ENCODE data around the gene DGLUCY.
"Not testable (repeated sequence)": the region's sequence is repeated elsewhere in the genome, so short reads cannot be mapped to it uniquely, and the experiment has no call there.

The DGLUCY gene

DNA sequence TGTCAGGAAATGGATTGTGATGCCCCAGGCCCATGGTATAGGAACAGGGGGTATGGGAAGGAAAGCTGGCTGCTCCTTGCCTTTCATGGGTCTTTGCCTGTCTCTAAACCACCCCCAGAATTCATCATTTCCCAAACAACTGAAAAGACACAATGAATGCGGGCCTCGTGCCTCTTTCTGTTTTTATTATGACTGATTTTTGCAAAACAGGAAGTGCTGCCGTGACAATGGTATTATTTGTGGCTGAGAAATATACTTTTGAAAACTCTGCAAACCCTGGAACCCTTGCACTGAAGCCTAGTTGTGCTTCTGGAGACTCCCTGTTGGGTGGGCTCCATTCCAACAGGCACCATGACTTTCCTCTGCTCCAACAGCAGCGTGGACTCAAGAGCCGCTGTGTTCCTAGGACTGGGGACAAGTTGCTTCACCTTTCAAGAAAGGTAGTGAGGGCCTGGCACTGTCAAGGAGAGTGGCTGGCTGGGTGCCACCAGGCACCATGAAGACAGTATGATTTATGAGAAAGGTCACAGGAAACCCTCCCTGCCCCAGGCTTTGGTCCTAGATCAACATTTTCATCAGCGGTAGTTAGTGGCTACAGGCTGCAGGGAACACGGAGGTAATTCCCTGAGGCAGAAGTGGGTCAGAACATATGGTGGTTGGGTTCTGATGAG is 4.8 kb upstream of the DGLUCY start:
- no peak for DNase-seq

DNA sequence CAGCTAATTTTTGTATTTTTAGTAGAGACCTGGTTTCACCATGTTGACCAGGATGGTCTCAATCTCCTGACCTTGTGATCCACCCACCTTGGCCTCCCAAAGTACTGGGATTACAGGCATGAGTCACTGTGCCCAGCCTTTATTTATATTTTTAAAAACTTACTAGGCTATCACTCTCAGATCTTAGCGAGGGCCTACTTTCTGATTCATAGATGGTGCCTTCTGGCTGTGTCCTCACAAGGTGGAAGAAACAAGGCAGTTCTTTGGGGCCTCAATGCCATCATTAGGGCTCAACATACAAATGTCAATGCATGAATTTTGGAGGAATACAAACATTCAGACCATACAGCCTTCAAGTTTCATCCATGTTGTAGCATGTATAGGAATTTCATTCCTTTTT is 2.4 kb upstream of the DGLUCY start:
- DNase-seq, result no peak

DNA sequence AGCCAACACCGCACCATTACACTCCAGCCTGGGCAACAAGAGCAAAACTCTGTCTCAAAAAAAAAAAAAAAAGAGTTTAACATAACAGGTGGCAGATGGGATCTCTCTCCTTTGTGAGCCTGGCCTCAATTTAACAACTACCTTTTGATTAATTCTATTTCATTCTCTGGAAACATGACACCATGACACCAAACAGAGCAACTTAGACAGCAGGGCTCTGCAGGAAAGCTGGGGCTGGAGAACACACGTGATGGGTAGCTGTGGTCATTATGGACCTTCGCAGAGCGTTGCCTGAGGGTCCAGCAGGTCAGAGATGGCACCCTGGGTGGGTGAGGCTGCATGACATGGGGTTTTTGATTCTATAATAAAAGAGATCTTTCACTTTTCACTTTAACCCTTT is 1.7 kb upstream of the DGLUCY start:
- no peak for DNase-seq

DNA sequence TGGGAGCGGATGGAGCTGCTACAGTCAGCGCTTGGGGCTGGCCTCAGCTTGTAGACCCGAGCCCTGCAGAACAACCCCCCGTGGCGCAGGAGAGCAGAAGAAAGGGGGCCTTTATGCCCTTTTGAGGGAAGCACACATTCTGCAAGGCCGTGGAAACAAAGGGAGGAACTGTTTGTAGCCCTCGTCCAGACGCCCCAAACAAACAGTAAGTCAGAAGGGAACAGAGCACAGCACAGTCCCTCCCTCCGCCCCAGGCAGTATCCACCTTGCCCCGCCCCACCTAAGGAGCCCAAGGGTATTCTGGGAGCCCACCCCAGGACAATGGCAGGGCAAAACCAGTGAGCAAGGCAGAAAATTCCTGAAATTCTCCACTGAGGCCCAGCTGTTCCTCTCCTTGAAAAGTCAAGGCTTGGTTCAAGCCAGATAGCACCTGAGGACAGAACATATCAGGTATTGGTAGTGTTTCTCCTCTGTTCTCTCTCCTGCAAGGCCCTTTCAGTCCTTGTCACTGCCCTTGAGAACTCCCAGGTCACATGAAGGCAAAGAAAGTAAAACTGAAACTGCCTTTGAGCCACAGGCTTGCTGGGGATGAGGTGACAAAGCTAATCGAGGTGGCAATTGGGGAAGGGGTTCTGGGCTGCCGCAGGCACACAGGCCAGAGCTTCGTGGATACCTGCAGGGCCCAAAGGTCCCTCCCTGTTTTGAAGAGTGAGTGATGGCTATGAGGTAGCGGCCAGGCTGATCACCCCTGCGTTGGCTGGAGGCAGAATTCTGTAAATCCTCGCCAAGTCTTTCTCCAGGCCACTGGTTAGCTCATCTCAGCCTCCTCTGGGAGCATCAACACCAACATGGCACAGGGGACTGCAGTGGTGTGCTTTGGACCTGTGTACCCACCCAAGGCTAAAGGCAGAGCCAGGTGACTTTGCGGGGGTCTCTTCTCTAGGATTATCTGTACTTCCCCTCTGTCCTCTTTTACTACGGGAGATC is 499 bp downstream of the DGLUCY start:
- DNase-seq, result peak; percentile 43

DNA sequence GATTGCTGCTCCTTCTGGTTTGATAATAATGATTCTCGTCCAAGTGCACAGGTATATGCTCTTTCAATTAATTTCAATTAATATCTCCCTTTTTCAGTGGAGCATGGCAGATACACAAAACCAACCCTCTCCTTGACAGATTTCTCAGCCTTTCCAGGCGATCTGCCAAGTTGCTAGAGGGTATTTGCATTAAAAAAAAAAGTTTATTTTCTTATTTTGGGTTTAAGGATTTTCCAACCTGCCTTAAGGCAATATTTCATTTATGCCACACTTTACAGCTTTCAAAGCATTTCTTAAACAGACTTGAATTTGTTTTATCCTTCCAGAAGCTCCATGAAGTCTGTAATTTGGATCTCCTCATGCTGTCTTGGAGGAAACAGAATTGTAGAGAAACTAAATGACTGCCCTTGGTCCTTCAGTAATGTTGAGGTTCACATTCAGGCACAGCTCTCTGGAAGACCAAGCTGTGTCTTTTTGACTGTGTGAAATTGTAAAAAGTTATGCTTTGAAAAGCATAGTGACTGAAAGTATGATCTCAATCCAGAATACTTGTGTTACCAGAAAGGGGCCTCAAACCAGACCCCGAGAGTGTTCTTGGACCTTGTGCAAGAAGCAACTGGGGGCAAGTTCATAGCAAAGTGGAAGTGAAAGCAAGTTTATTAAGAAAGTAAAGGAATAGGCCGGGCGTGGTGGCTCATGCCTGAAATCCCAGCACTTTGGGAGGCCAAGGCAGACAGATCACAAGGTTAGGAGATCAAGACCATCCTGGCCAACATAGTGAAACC is 2.3 kb downstream of the DGLUCY start:
- DNase-seq, result no peak

DNA sequence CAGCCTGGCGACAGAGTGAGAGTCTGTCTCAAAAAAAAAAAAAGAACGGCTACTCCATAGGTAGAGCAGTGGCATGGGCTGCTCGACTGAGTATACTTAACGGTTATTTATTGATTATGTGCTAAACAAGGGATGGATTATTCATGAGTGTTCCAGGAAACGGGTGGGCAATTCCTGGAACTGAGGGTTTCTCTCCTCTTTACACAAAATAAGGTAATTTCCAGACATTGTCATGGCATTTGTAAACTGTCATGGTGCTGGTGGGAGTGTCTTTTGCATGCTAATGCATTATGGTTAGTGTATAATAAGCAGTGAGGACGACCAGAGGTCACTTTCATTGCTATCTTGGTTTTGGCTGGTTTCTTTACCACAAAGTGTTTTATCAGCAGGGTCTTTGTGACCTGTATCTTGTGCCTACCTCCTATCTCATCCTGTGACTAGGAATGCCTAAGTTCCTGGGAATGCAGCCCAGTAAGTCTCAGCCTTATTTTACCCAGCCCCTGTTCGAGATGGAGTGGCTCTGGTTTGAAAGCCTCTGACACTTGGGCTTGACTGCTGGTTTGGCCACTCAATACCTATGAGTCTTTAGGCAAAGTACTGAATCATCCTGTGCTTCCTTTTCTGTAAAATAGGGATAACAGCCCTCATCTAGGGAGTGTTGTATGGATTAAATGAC is 3.2 kb downstream of the DGLUCY start:
- DNase-seq, result no peak

DNA sequence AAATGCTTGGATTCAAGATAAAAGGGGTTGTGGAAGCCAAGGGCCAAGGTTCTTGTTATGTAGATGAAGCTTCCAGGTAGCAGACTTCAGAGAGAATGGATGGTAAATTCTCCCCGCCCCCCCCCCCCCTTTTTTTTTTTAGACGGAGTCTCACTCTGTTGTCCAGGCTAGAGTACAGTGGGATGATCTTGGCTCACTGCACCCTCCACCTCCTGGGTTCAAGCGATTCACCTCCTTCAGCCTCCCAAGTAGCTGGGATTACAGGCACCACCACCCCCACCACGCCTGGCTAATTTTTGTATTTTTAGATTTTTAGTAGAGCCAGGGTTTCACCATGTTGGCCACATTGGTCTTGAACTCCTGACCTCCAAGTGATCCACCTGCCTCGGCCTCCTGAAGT is 4.1 kb downstream of the DGLUCY start:
- no peak for DNase-seq

DNA sequence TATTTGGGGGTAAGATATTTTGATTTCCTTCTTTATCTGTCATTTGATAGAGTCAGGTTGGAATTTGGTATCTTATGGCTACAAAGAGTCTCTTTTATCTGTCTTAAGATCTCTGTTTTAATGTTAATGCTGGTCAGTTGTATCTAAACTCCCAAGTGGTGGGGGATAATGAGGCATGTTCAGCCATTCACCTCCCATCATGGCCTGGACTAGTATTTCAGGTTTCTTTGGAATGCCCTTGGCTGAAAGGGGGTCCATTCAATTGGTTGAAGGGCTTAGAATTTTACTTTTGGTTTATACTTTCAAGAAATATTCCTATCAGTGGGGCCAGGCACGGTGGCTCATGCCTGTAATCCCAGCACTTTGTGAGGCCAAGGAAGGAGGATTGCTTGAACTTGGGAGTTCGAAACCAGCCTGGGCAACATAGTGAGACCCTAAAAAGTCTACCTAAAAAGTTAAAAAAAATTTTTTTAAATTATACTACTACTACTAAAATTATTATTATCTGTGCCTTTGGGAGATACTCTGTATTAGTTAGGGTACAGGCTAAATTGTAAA is 4.7 kb downstream of the DGLUCY start:
- DNase-seq, result no peak

DNA sequence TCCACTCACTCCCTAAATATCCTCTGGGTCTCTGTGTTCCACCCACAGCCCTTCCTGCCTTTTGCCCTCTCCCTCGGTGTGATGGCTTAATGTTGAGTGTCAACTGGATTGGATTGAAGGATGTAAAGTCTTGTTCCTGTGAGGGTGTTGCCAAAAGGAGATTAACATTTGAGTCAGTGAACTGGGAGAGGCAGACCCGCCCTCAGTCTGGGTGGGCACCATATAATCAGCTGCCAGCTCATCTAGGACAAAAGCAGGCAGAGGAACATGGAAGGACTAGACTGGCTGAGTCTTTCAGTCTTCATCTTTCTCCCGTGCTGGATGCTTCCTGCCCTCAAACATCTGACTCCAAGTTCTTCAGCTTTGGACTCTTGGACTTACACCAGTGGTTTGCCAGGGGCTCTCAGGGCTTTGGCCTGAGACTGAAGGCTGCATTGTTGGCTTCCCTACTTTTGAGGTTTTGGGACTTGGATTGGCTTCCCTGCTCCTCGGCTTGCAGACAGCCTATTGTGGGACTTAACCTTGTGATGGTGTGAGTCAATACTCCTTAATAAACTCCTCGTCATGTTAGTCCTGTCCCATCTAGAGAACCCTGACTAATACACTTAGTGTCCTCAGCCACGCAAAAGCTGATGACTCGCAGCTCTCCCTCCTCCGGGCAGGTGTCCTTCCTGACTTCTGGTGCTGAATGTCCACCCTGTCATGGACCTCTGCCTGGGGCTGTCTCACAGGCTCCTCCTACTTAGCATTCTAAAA is 5.9 kb downstream of the DGLUCY start:
- DNase-seq, result no peak

DNA sequence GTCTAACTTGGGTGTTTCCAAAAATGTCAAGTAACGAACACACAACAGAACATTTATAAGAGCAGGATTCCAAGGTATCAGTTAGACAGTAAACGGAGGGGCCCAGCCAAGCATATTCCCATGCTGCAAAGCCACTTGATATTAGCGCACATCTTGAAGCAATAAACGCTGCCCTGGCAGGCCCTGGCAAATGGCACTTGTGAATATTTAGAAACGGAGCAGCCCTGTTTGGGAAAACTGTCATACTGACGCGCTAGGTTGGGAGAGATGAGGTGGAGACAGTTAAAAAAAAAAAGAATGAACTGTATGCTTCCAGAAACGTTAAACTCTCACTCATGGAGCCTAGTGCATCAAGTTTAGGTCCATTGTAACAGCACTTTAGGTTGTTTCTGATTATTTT is 9.3 kb downstream of the DGLUCY start:
- DNase-seq, result no peak

DNA sequence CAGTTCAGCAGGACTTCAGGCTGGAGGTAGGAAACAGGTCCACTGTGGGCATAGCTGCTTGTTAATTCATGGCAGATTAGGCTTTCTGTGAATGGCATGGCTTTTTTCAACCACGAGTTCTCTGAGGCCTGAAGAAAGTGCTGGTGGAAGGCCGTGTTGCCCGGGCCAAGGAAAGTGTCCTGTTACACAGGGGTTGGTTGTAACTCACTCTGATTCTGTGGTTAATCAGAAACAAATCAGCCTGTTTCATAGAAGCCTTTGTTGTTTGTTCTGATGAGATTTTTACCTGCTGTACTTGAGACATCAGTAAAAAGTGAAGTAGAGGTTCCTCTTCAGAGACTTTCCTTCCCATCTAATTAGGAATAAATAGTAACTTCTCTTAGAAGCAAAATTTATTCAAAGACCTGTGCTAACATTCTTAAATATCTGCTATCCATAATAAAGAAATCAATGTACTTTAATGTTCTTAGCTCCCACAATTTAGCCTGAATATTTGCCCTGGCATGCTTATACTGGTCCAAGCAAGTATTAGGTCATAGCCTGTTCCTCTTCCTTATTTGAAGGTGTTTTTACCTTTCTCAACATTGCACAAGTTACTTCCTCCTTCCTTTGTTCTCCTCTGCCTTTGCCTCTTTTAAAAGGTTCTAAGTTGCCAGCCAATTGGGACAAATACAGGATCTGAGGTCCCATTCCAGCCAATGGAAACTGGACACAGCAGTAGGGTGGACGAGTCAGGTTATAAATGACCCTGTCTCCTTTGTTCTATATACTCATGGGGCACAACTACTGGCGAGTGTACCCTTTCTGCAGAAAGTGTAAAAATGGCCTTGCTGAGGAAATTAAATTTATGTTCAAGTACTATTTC is 10.8 kb downstream of the DGLUCY start:
- not testable (repeated sequence) for DNase-seq

DNA sequence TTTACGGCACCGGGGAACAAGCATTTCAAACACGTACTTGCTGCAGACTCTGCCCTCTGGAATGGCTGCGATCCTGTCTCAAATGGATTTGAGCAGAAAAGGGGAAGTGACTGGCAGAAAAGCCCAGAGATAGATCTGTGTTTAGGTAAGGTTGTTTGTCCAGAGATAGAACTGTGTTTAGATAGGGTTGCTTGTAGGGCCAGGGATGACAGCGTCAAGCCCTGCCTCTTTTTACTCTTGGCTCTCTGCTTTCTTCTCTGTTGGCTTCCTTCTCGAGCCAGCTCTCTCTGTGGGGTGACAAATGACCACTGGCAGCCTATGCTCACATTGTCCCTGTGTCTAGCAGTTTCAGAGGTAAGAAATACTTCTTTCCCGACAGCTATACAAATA is 11.4 kb downstream of the DGLUCY start:
- DNase-seq, result no peak

DNA sequence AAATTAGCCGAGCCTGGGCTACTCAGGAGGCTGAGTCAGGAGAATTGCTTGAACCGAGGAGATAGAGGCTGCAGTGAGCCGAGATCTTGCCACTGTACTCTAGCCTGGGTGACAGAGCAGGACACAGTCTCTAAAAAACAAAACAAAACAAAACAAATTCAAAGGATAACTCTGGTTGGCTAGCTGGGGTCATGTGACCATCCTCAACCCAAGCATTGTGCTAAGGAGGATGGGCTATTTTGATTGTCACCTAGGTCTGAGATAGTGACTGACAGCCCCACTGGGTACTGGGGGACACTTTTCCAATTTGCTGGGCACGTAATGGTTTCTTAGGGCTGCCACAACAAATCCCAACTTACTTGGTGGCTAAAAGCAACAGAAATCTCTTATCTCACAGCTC is 11.9 kb downstream of the DGLUCY start:
- no peak for DNase-seq

DNA sequence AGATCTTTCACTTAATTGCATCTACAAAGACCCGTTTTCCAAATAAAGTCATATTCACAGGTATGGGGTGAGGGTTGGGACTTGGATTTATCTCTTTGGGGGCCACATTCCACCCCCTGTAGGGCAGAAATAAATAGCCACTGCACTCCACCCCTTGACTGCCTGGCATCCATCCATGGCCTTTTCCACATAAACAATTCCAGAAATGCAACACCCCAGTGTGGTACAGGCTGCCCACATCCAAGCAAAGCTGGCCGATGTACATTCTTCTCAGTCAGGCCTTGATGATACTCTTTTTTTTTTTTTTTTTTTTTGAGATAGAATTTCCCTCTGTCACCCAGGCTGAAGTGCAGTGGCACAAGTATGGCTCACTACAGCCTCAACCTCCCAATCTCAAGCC is 12.9 kb downstream of the DGLUCY start:
- DNase-seq, result no peak

DNA sequence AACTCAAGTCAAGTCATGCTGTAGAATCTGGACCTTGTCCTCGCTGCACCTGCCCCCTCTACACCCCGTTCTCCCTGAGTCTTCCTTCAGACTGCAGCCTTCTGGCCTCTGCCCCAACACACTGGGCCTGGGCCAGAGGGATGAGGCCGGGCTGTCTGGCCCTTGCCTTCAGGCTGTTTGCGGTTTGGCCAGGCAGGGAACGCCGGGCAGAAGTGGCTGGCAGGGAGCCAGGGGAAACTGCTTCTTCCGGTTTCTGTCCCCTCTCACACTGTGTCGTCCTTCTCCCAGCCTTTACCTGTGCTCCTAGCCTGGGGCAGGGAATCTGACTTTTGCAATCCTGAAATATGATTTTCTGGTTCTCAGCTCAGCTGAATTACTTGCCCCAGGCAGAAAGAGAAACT is 13.5 kb downstream of the DGLUCY start:
- no peak for DNase-seq

DNA sequence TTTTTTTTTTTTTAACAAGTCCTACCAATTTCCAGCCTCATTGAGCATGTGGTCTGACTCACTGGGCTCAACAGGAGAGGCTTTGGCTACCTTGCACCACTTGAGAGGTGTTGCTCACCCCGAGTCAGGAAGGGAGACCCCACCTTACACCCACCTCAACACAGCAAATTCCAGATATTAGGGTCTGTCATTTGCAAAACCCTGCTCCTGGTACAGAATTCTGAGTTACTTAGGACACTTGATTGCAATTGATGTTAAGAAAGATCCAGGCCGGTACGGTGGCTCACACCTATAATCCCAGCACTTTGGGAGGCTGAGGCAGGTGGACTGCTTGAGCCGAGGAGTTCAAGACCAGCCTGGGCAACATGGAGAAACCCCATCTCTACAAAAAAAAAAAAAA is 14.1 kb downstream of the DGLUCY start:
- DNase-seq, result no peak

DNA sequence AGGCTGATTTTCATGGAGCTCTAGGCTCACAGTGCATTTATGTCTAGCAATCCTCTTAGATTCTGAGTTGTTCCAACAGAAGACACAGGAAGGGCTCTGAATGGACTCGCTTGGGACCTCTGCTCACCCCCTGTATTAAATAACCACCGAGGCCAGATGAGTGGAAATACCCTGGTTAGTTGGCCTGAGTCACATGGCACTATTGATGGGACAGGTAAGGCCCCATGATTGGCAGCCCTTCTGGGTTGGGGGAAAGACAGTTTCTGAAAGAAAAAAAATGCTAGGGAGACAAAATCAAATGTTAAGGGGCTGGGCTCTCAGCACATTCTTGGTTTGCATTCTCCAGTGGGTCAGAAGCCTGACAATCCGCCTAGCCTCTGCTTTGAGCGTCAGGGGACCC is 14.8 kb downstream of the DGLUCY start:
- DNase-seq, result no peak

DNA sequence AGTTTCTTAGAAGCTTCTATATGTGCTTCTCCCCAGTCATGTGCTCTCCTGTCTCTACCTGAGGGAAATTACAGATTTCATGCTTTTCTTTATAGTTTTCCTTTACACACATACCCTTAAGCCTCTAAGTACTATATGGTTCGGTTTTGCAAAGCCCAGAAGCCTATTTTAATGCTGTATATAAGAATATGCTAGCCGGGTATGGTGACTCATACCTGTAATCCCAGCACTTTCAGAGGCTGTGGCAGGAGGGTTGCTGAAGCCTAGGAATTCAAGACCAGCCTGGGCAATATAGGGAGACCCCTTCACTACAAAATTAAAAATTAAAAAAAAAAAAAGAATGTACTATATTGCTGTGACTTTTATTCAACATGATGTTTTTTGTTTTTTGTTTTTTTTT is 15.4 kb downstream of the DGLUCY start:
- no peak for DNase-seq

DNA sequence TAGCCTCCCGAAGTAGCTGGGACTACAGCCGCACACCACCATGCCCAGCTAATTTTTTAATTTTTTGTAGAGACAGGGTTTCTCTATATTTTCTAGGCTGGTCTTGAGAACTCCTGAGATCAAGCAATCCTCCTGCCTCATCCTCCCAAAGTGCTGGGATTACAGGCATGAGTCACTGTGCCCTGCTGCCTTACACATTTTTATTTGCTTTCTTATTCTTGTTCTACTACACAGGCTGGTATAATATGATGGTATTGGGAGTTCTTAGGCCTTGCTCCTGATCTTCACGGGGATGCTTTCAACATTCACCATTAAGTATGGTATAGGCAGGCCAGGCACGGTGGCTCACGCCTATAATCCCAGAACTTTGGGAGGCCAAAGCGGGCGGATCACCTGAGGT is 21.2 kb downstream of the DGLUCY start:
- DNase-seq, result no peak

DNA sequence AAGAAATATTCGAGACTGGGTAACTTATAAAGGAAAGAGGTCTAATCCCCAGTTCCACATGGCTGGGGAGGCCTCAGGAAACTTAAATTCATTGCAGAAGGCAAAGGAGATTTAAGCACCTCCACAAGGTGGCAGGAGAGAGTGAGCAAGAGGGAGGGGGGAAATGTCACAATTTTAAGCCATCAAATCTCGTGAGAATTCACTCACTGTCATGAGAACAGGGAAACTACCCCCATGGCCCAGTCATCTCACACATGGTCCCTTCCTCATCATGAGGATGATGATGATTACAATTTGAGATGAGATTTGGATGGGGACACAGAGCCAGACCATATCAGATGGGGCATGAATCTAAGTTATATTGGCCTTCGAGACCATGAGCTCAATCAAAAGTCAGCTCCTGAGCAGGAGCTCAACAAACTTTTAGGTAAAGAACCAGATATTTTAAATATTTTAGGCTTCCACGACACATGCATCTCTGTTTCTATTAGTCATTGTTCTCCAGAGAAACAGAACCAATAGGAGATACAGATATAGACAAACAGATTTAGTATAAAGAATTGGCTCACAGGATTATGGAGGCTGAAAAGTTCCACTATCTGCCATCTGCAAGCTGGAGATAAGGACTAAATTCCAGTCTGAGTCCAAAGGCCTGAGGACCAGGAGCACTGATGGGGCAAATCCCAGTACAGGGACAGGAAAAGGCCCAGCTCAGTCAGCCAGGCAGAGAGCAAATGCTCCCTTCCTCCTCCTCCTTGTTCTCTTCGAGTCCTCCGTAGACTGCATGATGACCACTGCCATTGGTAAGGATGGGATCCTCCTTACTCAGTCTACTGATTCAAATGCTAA is 24.9 kb downstream of the DGLUCY start:
- DNase-seq, result no peak
